Testis (tissue), 3 donors: ENCODE results near the gene PXN. TPM values are rescaled to one million over a fixed set of nuclear protein-coding genes. Genes with fewer than 3 reads are reported as not detected.
"Not testable (repeated sequence)": the region's sequence is repeated elsewhere in the genome, so short reads cannot be mapped to it uniquely, and the experiment has no call there.

Source experiments
- DNase-seq: peaks from one replicate; pipeline ENCODE4 v3.0.0-alpha.2; 2019
- H3K27ac ChIP-seq, 2 donors: fragments of 200-600 bp; sonication (generic); one replicate each; pipeline ENCODE4 v1.5.1; 2019
- H3K27me3 ChIP-seq: fragments of 200-600 bp; sonication (generic); one replicate; pipeline ENCODE4 v1.5.1; 2019
- H3K36me3 ChIP-seq: fragments of 200-600 bp; sonication (generic); one replicate; pipeline ENCODE4 v1.5.1; 2017; ENCODE audit warnings: low read depth; ENCODE audit errors: missing control alignments
- H3K4me1 ChIP-seq: fragments of 200-600 bp; sonication (generic); one replicate; pipeline ENCODE4 v1.5.1; 2019
- H3K4me3 ChIP-seq, 2 donors: fragments of 200-600 bp; sonication (generic); one replicate each; pipeline ENCODE4 v1.5.1; 2017 to 2019
- H3K9me3 ChIP-seq: fragments of 200-600 bp; sonication (generic); one replicate; pipeline ENCODE4 v1.5.1; 2017
- POLR2A ChIP-seq: fragments of 450-650 bp; IDR thresholded peaks from one replicate; pipeline ENCODE4 v1.6.1; 2017; ENCODE audit warnings: antibody characterized with exemption, mild to moderate bottlenecking, moderate library complexity
- WGBS, 2 donors: methylation state at CpG; one replicate each; pipeline ENCODE4 v1.1.5; 2018; 5-methylcytosine and 5-hydroxymethylcytosine counted together
- intact Hi-C: fragments of 100-400 bp; cut with DNase I; formaldehyde crosslinking; loops from one replicate; pipeline ENCODE4 v1.15.1; 2023; ENCODE audit warnings: low total_unique reads
- polyA plus RNA-seq: library from polyadenylated mRNA; stranded (reverse); fragments of 350-450 nt; fragmentation: Illumina TruSeq; extraction: RNeasy Lipid Tissue Mini Kit (QIAGEN cat#74804); gene quantifications from one replicate; pipeline ENCODE4 v1.2.3, GENCODE V29; 2014; ENCODE audit warnings: low read depth, low replicate concordance; ENCODE audit not compliant: insufficient read depth
- total RNA-seq, 2 donors: library from RNA; depleted of rRNA; stranded (reverse); fragments of >200 nt; gene quantifications; one replicate each; pipeline ENCODE4 v1.2.3, GENCODE V29; 2016
- TF ChIP-seq, protein P1 (sequence below), 3 experiments: fragments of 450-650 bp in 2 of 3; fragments of 200-600 bp in 1 of 3; sonication (generic) in 1 of 3; IDR thresholded peaks; one replicate each; pipeline ENCODE4 v1.5.1; 2016 to 2019; ENCODE audit warnings: antibody characterized with exemption in 3 of 3, mild to moderate bottlenecking in 2 of 3, moderate library complexity in 1 of 3

PXN gene
- total and polyA plus RNA-seq, 3 donors from 2014 or later, result 81.8 to 89.6 (median 84.9) TPM

DNA sequence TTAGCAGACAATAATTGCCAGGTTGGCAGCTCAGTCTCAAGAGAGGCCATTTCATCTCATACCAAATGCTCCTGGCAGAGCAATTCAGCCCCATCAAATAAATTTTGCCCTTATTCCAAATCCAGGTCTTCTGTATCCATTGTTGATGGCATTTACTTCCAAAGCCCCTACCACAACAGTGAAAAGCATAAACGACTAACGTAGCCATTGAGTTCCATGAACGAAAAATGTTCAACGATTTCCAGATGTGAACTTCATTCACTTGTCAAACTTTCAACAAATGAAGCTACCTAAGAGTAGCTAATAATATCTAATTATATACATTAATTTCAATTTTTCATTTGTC is 68.0 kb downstream of the PXN start:
- Histone ChIP-seq H3K4me3 (no peak overlapping the region), H3K27me3 (no peaks in the 10 kb centered on the region), H3K4me1 (peaks cover 24% of the 10 kb centered on the region), H3K9me3 (no peaks in the 10 kb centered on the region), H3K27ac (no peak overlapping the region), H3K36me3 (no peaks in the 10 kb centered on the region)
- WGBS, 2 donors, result 79% methylated on average over 4 of the region's 4 CpGs
- no peak for DNase-seq
- TF ChIP-seq, protein P1, sequence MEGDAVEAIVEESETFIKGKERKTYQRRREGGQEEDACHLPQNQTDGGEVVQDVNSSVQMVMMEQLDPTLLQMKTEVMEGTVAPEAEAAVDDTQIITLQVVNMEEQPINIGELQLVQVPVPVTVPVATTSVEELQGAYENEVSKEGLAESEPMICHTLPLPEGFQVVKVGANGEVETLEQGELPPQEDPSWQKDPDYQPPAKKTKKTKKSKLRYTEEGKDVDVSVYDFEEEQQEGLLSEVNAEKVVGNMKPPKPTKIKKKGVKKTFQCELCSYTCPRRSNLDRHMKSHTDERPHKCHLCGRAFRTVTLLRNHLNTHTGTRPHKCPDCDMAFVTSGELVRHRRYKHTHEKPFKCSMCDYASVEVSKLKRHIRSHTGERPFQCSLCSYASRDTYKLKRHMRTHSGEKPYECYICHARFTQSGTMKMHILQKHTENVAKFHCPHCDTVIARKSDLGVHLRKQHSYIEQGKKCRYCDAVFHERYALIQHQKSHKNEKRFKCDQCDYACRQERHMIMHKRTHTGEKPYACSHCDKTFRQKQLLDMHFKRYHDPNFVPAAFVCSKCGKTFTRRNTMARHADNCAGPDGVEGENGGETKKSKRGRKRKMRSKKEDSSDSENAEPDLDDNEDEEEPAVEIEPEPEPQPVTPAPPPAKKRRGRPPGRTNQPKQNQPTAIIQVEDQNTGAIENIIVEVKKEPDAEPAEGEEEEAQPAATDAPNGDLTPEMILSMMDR (IDR thresholded peaks at IDR 0.05), result no peak
- TF ChIP-seq POLR2A, result no peak
- intact Hi-C loops, result no loop called here

DNA sequence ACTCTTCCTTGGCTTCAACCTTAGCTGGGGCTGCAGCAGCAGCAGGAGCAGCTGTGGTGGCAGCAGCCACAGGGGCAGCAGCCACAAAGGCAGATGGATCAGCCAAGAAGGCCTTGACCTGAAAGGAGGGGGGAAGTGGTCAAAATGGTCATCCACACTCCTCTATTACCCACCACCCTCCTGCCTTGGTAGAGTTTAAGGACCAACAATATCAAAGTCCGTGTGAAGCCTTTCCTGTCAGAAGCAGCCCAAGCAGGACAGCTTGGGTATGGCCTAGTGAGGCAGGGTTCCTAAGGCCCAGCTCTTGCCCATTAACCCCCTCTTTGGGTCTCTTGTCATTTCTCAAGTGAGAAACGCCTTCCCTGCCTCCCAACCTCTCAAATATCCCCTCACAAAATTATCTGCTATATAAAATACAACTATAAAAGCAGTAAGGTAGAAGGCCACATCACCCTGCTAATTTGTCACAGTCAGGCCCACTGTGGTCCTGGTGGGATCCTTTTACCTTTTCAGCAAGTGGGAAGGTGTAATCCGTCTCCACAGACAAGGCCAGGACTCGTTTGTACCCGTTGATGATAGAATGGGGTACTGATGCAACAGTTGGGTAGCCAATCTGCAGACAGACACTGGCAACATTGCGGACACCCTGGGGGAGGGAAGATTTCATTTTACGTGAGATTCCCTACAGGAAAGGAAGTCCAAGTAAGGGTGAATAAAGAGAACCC is 68.6 kb downstream of the PXN start:
- DNase-seq, H3K27me3 ChIP-seq, H3K9me3 ChIP-seq, intact Hi-C loops, H3K27ac ChIP-seq, H3K36me3 ChIP-seq, H3K4me3 ChIP-seq: not testable (repeated sequence)
- H3K4me1 ChIP-seq, result peaks cover 24% of the 10 kb centered on the region
- WGBS, 2 donors, result 65 to 75% methylated on average over 7 of the region's 7 CpGs

DNA sequence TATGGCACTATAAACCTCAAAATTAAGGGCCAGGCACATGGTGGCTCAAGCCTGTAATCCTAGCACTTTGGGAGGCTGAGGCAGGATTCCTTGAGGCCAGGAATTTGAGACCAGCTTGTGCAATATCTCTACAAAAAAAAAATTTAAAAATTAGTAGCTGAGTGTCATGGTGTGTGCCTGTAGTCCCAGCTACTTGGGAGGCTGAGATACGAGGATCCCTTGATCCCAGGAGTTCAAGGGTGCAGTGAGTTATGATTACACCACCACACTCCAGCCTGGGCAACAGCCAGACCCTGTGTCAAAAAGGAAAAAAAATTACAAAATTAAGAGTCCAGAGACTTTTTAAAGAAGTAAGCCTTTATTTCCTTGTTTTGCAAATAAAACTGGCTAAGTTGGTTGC is 69.2 kb downstream of the PXN start:
- H3K27ac ChIP-seq, result no peak overlapping the region
- H3K36me3 ChIP-seq, result no peaks in the 10 kb centered on the region
- intact Hi-C loops, result no loop called here
- WGBS, 2 donors, result 60 to 68% methylated on average over 1 of the region's 1 CpG
- no peaks in the 10 kb centered on the region for H3K27me3 ChIP-seq
- H3K4me1 ChIP-seq, result peaks cover 24% of the 10 kb centered on the region
- no peak overlapping the region for H3K4me3 ChIP-seq
- no peak for DNase-seq
- no peak for TF ChIP-seq POLR2A
- TF ChIP-seq, protein P1 (IDR thresholded peaks at IDR 0.05), result no peak
- H3K9me3 ChIP-seq, result no peaks in the 10 kb centered on the region

DNA sequence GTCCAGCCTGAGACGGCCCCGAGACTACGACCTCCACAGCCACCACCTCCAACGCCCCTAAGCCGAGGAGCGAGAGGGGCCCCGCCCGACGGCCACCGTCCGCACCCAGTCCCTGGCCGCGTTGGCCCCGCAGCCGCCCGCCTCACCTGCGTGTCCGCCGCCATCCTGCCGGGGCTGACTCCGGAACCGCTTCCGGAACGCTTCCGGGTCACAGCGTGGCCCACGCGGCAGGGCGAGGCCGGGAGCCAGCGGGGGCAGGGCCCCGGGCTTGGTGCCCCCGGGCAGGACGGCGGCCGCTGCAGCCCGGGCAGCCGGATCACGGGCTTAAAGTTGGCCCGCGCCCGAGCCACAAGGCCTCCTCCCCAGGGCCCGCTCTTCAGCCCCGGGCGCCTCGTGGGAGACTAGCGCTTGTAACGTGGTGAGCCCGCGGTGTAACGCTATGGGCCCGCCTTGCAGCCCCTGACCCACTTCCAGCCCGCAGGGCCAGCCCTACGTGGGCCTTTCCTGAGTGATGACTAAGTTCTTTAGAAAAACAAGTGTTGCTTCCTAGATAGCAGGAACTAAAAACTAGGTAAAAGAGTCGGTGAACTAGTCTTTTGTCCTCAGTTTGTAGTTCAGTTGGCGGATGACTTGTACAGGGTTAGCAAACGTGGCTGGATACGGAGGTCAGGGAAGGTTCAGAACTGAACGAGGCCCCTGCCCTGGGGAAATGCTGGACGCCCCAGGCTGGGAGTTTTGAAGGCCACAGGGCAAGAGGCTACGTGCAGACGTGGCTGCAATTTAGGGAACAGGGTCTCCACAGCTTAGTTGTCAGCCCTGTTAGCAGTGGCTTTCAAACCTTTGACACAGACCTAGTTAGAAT is 70.8 kb downstream of the PXN start, which contains the start of gene GCN1:
TSS of gene GCN1 (minus strand) at position 182 of the 862 bp plus-strand sequence. CDS start at position 164, 18 bp downstream.
- no peaks in the 10 kb centered on the region for H3K36me3 ChIP-seq
- intact Hi-C loops, result no loop called here
- no peak for TF ChIP-seq POLR2A
- TF ChIP-seq, protein P1 (IDR thresholded peaks at IDR 0.05), result peak in 1 of 3 experiments; percentile 21

DNA sequence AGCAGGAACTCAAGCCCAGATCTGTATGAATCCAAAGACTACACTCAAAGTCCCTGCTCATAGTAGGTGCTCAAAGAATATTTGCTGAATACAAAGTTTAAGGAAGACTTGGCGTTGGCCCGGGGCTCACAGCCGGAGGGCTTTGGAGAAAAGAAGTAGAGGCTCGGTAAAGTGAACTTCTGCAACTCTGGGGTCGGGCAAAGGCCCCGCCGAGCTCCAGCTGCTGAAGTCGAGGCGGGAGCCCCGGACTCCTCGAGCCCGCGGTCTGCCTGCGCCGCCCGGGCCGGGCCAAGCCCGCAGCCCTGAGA is 71.3 kb downstream of the PXN start:
- Histone ChIP-seq H3K4me3 (peak overlapping the region; percentile 92 to 97), H3K36me3 (no peaks in the 10 kb centered on the region), H3K4me1 (peaks cover 12% of the 10 kb centered on the region), H3K27me3 (no peaks in the 10 kb centered on the region), H3K9me3 (no peaks in the 10 kb centered on the region), H3K27ac (peak overlapping the region; percentile 35 to 83)
- 0 to 2% methylated on average over 6 to 7 of the region's 18 CpGs for WGBS, 2 donors
- no peak for DNase-seq
- TF ChIP-seq, protein P1 (IDR thresholded peaks at IDR 0.05), result no peak
- TF ChIP-seq POLR2A, result no peak
- intact Hi-C loops, result no loop called here

More for the DNA sequence above, 70.8 kb downstream of the PXN start, which contains the start of gene GCN1:
- peak; percentile 86 for DNase-seq
- 1 to 4% methylated on average over 10 to 62 of the region's 62 CpGs for WGBS, 2 donors
- Histone ChIP-seq H3K27ac (peak within 1 kb of the TSS; percentile 35 to 83), H3K9me3 (no peaks in the 10 kb centered on the region), H3K4me1 (peaks cover 18% of the 10 kb centered on the region), H3K27me3 (no peaks in the 10 kb centered on the region), H3K4me3 (peak within 1 kb of the TSS; percentile 92 to 97)

DNA sequence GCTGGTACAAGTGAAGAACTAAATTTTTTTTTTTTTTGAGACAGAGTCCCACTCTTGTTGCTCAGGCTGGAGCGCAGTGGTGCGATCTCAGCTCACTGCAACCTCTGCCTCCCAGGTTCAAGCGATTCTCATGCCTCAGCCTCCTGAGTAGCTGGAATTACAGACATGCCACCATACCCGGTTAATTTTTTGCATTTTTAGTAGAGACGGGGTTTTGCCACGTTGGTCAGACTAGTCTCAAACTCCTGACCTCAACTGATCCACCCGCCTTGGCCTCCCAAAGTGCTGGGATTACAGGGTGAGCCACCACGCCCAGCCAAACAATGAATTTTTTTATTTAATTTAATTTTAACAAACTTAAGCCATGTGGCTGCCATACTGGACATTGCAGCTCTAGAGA is 72.2 kb downstream of the PXN start:
- intact Hi-C loops, H3K4me3 ChIP-seq, H3K27me3 ChIP-seq, DNase-seq, H3K9me3 ChIP-seq, H3K27ac ChIP-seq, H3K36me3 ChIP-seq: not testable (repeated sequence)
- WGBS, 2 donors, result 82 to 85% methylated on average over 8 of the region's 8 CpGs
- peaks cover 10% of the 10 kb centered on the region for H3K4me1 ChIP-seq
